ENCODE measurements around the gene SLC8B1. TPM values are rescaled to one million over a fixed set of nuclear protein-coding genes. Genes with fewer than 3 reads are reported as not detected.
A peak's percentile ranks its signal among the peaks of the same experiment; 100 is the strongest.

The SLC8B1 gene
- total and polyA plus RNA-seq, 4 donors, result 9.9 to 23.8 (median 14.2) TPM

GRCh38 chr12:113269257-113269943 is 65.5 kb downstream of the SLC8B1 start:
- Histone ChIP-seq H3K9ac (ENCODE audit: low read depth in 1 of 2, low read length in 2 of 2) (no peak overlapping the region), H3K27me3 (ENCODE audit: control insufficient read depth in 4 of 4, insufficient read depth in 4 of 4, low read length in 3 of 4) (no peaks in the 10 kb centered on the region), H3K4me3 (ENCODE audit: low read depth in 1 of 3, low read length in 3 of 3) (no peak overlapping the region), H3K36me3 (ENCODE audit: control insufficient read depth in 4 of 4, insufficient read depth in 3 of 4, low read depth in 1 of 4, low read length in 3 of 4) (peaks cover 1 to 38% (median 16%) of the 10 kb centered on the region in 4 donors), H3K27ac (ENCODE audit: low read depth in 1 of 2, low read length in 2 of 2) (no peak overlapping the region), H3K9me3 (ENCODE audit: control insufficient read depth in 4 of 4, low read length in 3 of 4) (no peaks in the 10 kb centered on the region), H3K4me1 (ENCODE audit: control insufficient read depth in 4 of 4, insufficient read depth in 4 of 4, low read length in 3 of 4) (peaks cover 8 to 20% (median 14%) of the 10 kb centered on the region in 4 donors)
- no peak for DNase-seq (ENCODE audit: low spot score)
- TF ChIP-seq HNF4A (conservative IDR thresholded peaks at IDR 0.05) (peak in 1 of 2 donors; percentile 61), ZBTB33 (IDR thresholded peaks at IDR 0.05) (no peak)
- 97% methylated on average over 12 of the region's 12 CpGs for WGBS

GRCh38 chr12:113268621-113269020 is 66.3 kb downstream of the SLC8B1 start:
- peaks cover 8 to 22% (median 16%) of the 10 kb centered on the region in 4 donors for H3K4me1 ChIP-seq (ENCODE audit: control insufficient read depth in 4 of 4, insufficient read depth in 4 of 4, low read length in 3 of 4)

More at GRCh38 chr12:113268621-113269020, 66.3 kb downstream of the SLC8B1 start:
- Histone ChIP-seq H3K4me3 (ENCODE audit: low read depth in 1 of 3, low read length in 3 of 3) (no peak overlapping the region), H3K27ac (ENCODE audit: low read depth in 1 of 2, low read length in 2 of 2) (no peak overlapping the region), H3K36me3 (ENCODE audit: control insufficient read depth in 4 of 4, insufficient read depth in 3 of 4, low read depth in 1 of 4, low read length in 3 of 4) (peaks cover 1 to 37% (median 16%) of the 10 kb centered on the region in 4 donors), H3K27me3 (ENCODE audit: control insufficient read depth in 4 of 4, insufficient read depth in 4 of 4, low read length in 3 of 4) (no peaks in the 10 kb centered on the region), H3K9ac (ENCODE audit: low read depth in 1 of 2, low read length in 2 of 2) (no peak overlapping the region), H3K9me3 (ENCODE audit: control insufficient read depth in 4 of 4, low read length in 3 of 4) (no peaks in the 10 kb centered on the region)
- TF ChIP-seq REST (IDR thresholded peaks at IDR 0.05), result no peak
- no peak for TF ChIP-seq ZBTB33 (IDR thresholded peaks at IDR 0.05)
- no peak for TF ChIP-seq JUND (IDR thresholded peaks at IDR 0.05)
- TF ChIP-seq HNF4G (IDR thresholded peaks at IDR 0.05), result no peak
- no peak for DNase-seq (ENCODE audit: low spot score)
- 97% methylated on average over 19 of the region's 19 CpGs for WGBS
